IMR-90 (cell line): ENCODE measurements around the gene SERPINE2.

ENCODE experiments used
- FOS ChIP-seq: fragments of 150-350 bp; IDR thresholded peaks from 2 replicates; pipeline ENCODE4 v1.6.1; 2016; ENCODE audit warnings: low read depth, low read length
- POLR2A ChIP-seq: IDR thresholded peaks from 2 replicates; pipeline ENCODE4 v1.6.1; 2012; ENCODE audit warnings: mild to moderate bottlenecking, low read depth, low read length
- RAD21 ChIP-seq: IDR thresholded peaks from 2 replicates; pipeline ENCODE4 v1.6.1; 2012; ENCODE audit warnings: low read length, improper control_type of control experiment
- SMC3 ChIP-seq: fragments of 150-350 bp; IDR thresholded peaks from 2 replicates; pipeline ENCODE4 v1.6.1; 2016; ENCODE audit warnings: low read depth, mild to moderate bottlenecking, antibody characterized with exemption, low read length, moderate library complexity
- TF ChIP-seq, protein P1 (sequence below): conservative IDR thresholded peaks from 2 replicates; pipeline ENCODE4 v1.5.1; 2012; ENCODE audit warnings: mild to moderate bottlenecking, low read depth, low read length, improper control_type of control experiment
- TF ChIP-seq, protein P2 (sequence below): fragments of 150-350 bp; IDR thresholded peaks from 2 replicates; pipeline ENCODE4 v1.6.1; 2017; ENCODE audit warnings: mild to moderate bottlenecking, antibody characterized with exemption, low read length, low read depth

DNA sequence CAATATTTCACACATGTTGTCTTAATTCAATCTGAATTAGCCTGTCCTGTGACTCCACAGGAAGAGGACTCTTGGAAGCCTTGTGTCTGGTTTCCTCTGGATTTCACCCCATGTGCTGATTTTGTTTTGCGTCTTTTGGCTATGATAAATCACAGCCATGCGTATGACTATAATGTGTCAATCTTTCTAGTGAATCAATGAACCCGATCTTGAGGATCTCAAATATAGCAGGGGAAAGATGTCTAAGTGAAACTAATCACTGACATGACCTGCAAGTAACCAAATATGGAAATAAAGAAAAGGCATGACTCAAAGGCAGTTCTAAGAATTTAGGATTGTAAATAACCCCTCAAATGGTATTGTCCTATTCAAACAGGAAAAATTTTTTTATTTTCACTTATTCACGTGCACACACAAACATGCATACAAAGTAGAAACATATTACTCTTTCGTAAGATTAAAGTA, 102.2 kb downstream of the SERPINE2 start:
- TF ChIP-seq SMC3 (no peak), POLR2A (no peak), RAD21 (no peak), FOS (no peak)
- TF ChIP-seq, protein P1, sequence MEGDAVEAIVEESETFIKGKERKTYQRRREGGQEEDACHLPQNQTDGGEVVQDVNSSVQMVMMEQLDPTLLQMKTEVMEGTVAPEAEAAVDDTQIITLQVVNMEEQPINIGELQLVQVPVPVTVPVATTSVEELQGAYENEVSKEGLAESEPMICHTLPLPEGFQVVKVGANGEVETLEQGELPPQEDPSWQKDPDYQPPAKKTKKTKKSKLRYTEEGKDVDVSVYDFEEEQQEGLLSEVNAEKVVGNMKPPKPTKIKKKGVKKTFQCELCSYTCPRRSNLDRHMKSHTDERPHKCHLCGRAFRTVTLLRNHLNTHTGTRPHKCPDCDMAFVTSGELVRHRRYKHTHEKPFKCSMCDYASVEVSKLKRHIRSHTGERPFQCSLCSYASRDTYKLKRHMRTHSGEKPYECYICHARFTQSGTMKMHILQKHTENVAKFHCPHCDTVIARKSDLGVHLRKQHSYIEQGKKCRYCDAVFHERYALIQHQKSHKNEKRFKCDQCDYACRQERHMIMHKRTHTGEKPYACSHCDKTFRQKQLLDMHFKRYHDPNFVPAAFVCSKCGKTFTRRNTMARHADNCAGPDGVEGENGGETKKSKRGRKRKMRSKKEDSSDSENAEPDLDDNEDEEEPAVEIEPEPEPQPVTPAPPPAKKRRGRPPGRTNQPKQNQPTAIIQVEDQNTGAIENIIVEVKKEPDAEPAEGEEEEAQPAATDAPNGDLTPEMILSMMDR = no peak
- TF ChIP-seq, protein P2, sequence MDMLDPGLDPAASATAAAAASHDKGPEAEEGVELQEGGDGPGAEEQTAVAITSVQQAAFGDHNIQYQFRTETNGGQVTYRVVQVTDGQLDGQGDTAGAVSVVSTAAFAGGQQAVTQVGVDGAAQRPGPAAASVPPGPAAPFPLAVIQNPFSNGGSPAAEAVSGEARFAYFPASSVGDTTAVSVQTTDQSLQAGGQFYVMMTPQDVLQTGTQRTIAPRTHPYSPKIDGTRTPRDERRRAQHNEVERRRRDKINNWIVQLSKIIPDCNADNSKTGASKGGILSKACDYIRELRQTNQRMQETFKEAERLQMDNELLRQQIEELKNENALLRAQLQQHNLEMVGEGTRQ = no peak
